CD4-positive, alpha-beta T cell treated with Interleukin-6 at 100 ng/mL for 8 hours (primary cell): Measurements from ENCODE around the gene ARHGDIG.
"Not testable (repeated sequence)": the region's sequence is repeated elsewhere in the genome, so short reads cannot be mapped to it uniquely, and the experiment has no call there.

Experiments
- DNase-seq: peaks from one replicate; pipeline ENCODE4 v3.0.0-alpha.2; 2020; ENCODE audit warnings: mixed read lengths, low spot score

ARHGDIG gene

GRCh38 chr16:331181-331814 lies 50.9 kb downstream of the ARHGDIG start:
- DNase-seq = not testable (repeated sequence)
